ENCODE results near the gene TNFRSF13B. TPM values are rescaled to one million over a fixed set of nuclear protein-coding genes. Genes with fewer than 3 reads are reported as not detected.

Gene TNFRSF13B
- total RNA-seq, 4 donors from 2014 or later, result 9.2 TPM; not detected in 3

DNA sequence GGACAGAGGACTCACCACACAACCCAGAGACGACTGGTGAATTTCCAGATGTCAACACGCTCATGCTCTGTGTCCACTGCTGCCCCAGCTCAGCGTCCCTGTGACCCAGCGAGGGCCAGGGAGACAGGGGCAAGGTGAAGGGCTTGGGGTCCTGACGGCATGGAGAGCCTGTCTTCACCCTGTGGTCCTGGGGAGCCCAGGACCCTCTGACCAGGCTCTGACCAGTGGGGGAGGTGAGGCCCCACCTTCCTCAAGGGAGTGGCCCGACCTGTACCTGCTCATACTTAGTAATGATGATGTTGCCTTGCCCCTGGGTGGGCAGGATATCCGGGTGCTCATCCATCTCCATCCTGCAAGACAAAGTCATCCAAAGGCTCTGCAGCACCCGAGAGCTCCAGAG, 39.8 kb downstream of the TNFRSF13B start:
- H3K27ac ChIP-seq, result no peak overlapping the region
- no peaks in the 10 kb centered on the region for H3K9me3 ChIP-seq
- H3K36me3 ChIP-seq, result no peaks in the 10 kb centered on the region
- H3K4me3 ChIP-seq, result no peak overlapping the region
- 88% methylated on average over 8 of the region's 8 CpGs; no CpG with 5 or more reads in 1 of the 2 donors for WGBS, 2 donors (ENCODE audit: low coverage in 1 of 2)
- TF ChIP-seq POLR2A (IDR thresholded peaks at IDR 0.05) (no peak), EP300 (IDR thresholded peaks at IDR 0.05; ENCODE audit: low read depth) (no peak), POLR2AphosphoS5 (IDR thresholded peaks at IDR 0.05) (no peak)
- TF ChIP-seq, protein P1, sequence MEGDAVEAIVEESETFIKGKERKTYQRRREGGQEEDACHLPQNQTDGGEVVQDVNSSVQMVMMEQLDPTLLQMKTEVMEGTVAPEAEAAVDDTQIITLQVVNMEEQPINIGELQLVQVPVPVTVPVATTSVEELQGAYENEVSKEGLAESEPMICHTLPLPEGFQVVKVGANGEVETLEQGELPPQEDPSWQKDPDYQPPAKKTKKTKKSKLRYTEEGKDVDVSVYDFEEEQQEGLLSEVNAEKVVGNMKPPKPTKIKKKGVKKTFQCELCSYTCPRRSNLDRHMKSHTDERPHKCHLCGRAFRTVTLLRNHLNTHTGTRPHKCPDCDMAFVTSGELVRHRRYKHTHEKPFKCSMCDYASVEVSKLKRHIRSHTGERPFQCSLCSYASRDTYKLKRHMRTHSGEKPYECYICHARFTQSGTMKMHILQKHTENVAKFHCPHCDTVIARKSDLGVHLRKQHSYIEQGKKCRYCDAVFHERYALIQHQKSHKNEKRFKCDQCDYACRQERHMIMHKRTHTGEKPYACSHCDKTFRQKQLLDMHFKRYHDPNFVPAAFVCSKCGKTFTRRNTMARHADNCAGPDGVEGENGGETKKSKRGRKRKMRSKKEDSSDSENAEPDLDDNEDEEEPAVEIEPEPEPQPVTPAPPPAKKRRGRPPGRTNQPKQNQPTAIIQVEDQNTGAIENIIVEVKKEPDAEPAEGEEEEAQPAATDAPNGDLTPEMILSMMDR (IDR thresholded peaks at IDR 0.05), result no peak
- no peaks in the 10 kb centered on the region for H3K4me1 ChIP-seq
- intact Hi-C loops (cut with DNase I; ENCODE audit: low total_unique reads) (no loop called here), in situ Hi-C loops (cut with MboI; ENCODE audit: low pct_ligation_motif_present in 1 of 4, low pct_unique_long_range_greater_than_20kb in 1 of 4, low sequenced_read_pairs in 3 of 4) (no loop called here)
- DNase-seq, result no peak
- no peaks in the 10 kb centered on the region for H3K27me3 ChIP-seq

- in situ Hi-C loops (cut with MboI; ENCODE audit: low pct_ligation_motif_present in 1 of 4, low pct_unique_long_range_greater_than_20kb in 1 of 4, low sequenced_read_pairs in 3 of 4), result no loop called here
- TF ChIP-seq, protein P1 (IDR thresholded peaks at IDR 0.05), result no peak
- TF ChIP-seq EP300 (IDR thresholded peaks at IDR 0.05; ENCODE audit: low read depth), result no peak
- Histone ChIP-seq H3K27me3 (no peaks in the 10 kb centered on the region), H3K4me3 (no peak overlapping the region), H3K27ac (no peak overlapping the region), H3K36me3 (no peaks in the 10 kb centered on the region), H3K9me3 (no peaks in the 10 kb centered on the region), H3K4me1 (no peaks in the 10 kb centered on the region)
- WGBS, 2 donors (ENCODE audit: low coverage in 1 of 2), result 77% methylated on average over 9 of the region's 9 CpGs; no CpG with 5 or more reads in 1 of the 2 donors
- no peak for DNase-seq
- intact Hi-C loops (cut with DNase I; ENCODE audit: low total_unique reads), result no loop called here
These were observed 40.4 kb downstream of the TNFRSF13B start for GRCh38 chr17:16931318-16932060.

DNA sequence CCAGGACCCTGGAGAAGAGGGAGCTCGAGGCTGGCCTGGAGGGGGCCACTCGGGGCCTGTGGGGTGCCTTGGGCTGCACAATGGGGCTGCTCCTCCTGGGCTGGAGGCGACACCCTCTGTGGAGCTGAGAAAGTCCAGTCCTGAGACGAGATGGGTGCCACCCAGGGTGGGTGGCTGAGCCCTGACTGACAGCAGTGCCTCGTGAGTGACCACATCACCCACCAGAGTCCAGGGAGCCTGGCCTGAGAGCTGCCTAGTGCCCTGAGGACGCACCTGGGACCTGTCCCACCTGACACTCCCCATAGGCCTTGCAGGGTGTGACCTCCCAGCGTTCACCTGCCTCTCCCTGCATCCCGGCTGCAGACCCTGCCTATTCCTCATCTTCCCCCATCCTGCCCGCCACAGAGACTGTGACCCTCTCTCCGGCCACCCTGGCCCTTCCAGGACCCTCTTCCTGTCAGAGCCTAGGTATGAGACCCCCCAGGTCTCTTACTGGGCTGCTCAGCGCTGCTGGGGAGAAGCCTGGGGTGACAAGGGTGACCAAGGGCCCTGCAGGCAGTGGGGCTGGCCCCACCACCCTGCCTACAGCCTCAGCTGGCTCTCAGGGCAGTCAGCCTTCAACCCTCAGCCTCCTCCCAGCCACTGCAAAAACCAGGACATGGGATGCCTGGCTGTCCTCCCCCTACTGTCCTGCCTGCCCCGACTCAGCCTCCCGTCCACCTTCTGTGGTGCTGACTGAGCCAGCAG, 41.2 kb downstream of the TNFRSF13B start:
- in situ Hi-C loops (cut with MboI; ENCODE audit: low pct_ligation_motif_present in 1 of 4, low pct_unique_long_range_greater_than_20kb in 1 of 4, low sequenced_read_pairs in 3 of 4) (no loop called here), intact Hi-C loops (cut with DNase I; ENCODE audit: low total_unique reads) (no loop called here)
- TF ChIP-seq POLR2A (IDR thresholded peaks at IDR 0.05), result no peak
- TF ChIP-seq POLR2AphosphoS5 (IDR thresholded peaks at IDR 0.05), result no peak
- TF ChIP-seq, protein P1 (IDR thresholded peaks at IDR 0.05), result no peak
- no peak for TF ChIP-seq EP300 (IDR thresholded peaks at IDR 0.05; ENCODE audit: low read depth)
- no peaks in the 10 kb centered on the region for H3K4me1 ChIP-seq
- H3K36me3 ChIP-seq, result no peaks in the 10 kb centered on the region
- no peak for DNase-seq
- H3K4me3 ChIP-seq, result no peak overlapping the region
- WGBS, 2 donors (ENCODE audit: low coverage in 1 of 2), result 87% methylated on average over 13 of the region's 13 CpGs; no CpG with 5 or more reads in 1 of the 2 donors
- no peaks in the 10 kb centered on the region for H3K27me3 ChIP-seq
- H3K9me3 ChIP-seq, result no peaks in the 10 kb centered on the region
- H3K27ac ChIP-seq, result no peak overlapping the region

DNA sequence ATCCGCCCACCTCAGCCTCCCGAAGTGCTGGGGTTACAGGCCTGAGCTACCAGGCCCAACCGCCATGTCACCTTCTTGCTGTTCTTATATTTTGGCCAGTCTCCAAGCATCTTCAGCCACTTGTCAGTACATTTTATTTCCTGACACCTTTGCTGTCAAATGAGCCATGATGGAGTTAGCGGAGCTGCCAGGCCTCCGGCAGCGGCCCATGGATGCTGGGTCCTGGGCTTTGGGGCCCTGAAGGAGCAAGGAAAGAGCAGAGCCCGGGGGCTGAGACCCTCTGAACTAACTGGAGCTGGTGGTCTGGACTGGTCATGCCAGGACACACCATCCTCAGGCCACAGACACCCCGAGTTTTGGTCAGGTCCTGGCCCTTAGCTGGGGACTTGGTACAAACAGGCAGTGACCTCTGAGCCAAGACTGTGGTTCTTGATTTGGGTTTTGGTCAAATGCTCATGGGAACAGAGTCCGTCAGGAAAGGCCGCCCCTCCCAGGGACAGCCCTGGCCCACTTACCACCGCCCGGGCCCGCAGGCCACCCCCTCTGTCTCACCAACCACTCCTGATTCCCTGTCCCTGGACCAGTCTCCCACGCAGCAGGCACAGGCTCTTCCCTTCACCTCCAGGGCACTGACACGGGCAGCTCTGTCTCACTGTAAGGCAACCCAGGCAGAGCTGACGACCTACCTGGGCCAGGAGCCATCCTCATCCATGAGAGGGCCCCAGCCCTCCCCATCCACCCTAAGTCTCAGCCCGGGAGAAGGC, 42.0 kb downstream of the TNFRSF13B start:
- H3K27me3 ChIP-seq, result no peaks in the 10 kb centered on the region
- 90 to 100% methylated on average over 2 to 17 of the region's 17 CpGs for WGBS, 2 donors (ENCODE audit: low coverage in 1 of 2)
- no peaks in the 10 kb centered on the region for H3K9me3 ChIP-seq
- DNase-seq, result no peak
- intact Hi-C loops (cut with DNase I; ENCODE audit: low total_unique reads) (no loop called here), in situ Hi-C loops (cut with MboI; ENCODE audit: low pct_ligation_motif_present in 1 of 4, low pct_unique_long_range_greater_than_20kb in 1 of 4, low sequenced_read_pairs in 3 of 4) (no loop called here)
- no peaks in the 10 kb centered on the region for H3K4me1 ChIP-seq
- TF ChIP-seq POLR2AphosphoS5 (IDR thresholded peaks at IDR 0.05), result no peak
- no peak for TF ChIP-seq EP300 (IDR thresholded peaks at IDR 0.05; ENCODE audit: low read depth)
- TF ChIP-seq, protein P1 (IDR thresholded peaks at IDR 0.05), result no peak
- TF ChIP-seq POLR2A (IDR thresholded peaks at IDR 0.05), result no peak
- no peaks in the 10 kb centered on the region for H3K36me3 ChIP-seq
- no peak overlapping the region for H3K27ac ChIP-seq
- H3K4me3 ChIP-seq, result no peak overlapping the region
